Activated CD4-positive, CD25-positive, alpha-beta regulatory T cell treated with anti-CD3 and anti-CD28 coated beads, Interleukin-2, amount 50 U/mL, for 16 hours (primary cell): Measurements from ENCODE around the gene NLGN1.

Source experiments
- DNase-seq: peaks from one replicate; pipeline ENCODE4 v3.0.0-alpha.2; 2020; ENCODE audit warnings: low read depth, low spot score

The NLGN1 gene

GRCh38 chr3:174278094-174278493, 880.5 kb downstream of the NLGN1 start:
- no peak for DNase-seq

- DNase-seq: no peak
These were observed 882.6 kb downstream of the NLGN1 start for GRCh38 chr3:174280186-174280585.

DNA sequence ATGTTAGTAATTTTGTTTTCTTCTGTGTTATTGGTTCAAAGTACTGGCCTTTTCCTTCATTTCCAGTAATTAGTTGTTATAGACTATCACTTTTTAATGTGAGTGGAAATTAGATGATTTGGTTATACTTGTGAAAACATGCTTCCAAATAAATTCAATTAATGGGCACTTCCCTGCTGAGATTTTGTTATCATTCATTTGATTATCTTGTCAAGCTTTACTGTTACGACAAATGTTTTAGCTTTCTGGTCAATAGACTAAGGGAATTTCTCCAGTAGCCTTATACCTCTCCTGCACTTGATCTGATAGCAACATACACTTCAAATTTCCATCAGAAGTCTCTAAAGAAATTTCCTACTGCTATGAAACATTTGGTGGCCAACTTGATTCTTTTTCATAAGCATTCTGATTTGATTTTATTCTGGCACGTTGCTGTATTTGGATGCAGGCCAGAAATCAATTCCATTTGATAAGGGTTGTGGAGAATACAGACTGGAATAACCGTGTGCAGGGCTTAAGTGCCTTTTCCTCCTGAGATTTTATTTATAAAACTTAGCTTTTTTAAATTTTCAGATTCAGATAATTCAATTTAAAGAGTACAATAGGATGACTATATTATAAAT, 887.8 kb downstream of the NLGN1 start:
- DNase-seq: no peak

DNA sequence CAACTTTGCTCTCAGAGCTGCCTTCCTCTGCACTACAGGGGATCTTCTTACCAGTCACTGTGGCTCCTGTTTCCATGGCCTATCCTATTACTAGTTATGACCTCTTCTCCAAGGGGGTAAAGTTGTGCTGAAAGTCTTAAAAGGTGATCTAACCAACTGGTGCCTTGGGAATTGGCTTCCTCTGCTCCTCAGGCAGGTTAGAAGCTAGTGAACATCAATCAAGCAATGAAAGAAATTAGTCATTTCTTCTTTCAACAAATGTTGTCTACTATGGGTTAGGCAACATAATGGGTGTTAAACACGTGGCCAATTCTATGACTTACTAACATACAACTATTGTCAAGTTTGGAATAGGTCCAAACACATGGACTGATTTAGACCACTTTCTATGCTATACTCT, 890.2 kb downstream of the NLGN1 start:
- DNase-seq: no peak

DNA sequence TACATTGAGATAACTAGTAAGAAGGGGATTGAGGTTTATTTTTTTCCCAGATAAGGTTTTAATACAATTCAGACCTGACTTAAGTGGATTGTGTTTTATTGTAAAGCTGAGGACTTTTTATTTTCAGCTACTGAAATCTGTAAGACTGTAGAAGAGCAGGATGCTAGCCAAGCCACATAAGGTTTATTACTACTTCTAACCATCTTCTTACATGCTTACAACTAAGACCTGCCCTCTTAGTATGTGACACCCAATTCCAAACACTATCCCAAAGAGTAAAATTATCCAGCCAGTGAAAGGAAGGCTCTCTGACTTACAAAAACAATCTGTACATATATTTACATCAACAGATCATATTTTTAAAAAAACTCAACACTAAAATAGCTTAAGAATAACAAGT, 897.1 kb downstream of the NLGN1 start:
- no peak for DNase-seq

- DNase-seq: no peak
These were observed 898.0 kb downstream of the NLGN1 start for GRCh38 chr3:174295306-174296092.

DNA sequence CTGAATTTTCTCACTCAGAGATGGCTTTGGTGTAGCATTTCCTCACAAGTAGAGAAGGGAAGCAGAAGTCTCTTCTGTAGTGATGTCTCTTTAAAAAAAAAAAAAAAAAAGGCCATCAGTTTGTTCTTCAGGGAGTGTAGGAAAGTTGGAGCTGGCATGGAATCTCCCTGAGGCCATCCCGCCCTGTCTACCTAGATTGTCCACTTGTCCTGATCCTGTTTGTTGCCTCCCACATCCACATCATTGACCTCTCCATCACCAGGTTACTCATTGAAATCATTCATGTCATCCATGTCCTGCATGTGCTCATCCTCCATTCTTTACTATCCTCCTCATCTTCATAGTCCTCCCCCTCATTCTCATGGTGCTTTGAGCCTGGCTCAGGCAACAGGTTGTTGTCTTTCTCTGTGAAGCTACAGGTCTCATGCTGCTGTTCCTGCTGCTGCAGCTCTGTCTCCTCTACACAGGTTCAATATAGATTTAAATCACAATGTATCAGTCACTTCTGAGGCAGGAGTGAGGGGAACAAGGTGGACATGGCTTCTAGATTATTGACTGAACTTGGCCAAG, 905.3 kb downstream of the NLGN1 start:
- no peak for DNase-seq

- no peak for DNase-seq
These were observed 906.5 kb downstream of the NLGN1 start for GRCh38 chr3:174303907-174304560.

DNA sequence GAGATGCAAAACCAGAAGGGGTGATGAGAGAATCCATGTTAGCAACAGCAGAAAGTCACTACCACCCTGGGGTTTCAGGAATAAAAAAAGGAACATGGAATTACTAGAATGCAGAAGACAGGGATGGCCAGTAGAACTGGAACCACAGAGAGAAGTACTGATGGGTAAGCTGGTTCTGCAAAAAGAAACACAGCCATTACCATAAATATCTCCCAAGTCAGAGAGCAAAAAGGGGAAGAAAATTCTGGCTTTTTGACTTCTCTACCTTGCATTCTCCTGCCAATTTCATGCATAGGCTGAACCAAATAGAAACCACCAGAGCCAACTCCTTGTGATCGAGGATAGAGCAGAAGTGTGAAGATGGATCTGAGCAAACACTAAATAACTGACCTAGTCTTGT, 911.2 kb downstream of the NLGN1 start:
- no peak for DNase-seq

- no peak for DNase-seq
These were observed 913.0 kb downstream of the NLGN1 start for GRCh38 chr3:174310475-174310983.

- DNase-seq: no peak
These were observed 917.7 kb downstream of the NLGN1 start for GRCh38 chr3:174315225-174315624.

DNA sequence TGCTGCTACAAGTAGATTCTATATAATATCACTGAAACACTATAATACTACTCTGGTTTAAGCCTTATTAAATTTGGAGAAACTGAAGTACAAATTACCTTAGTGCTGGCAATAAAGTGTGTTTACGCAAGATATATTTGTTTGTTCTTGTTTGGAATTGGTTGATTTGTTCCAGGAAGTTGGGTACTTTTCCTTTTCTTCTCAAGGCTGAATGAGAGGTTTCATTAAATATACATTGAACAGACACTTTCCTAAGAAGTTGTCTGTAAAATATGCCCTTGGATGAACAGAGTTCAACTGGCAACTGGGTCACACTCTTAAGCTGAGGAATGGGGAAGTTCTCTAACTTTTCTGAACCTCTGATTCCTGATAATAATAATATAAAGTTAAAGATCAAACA, 919.5 kb downstream of the NLGN1 start:
- DNase-seq: no peak

- DNase-seq: no peak
These were observed 920.6 kb downstream of the NLGN1 start for GRCh38 chr3:174318181-174318580.

- DNase-seq: no peak
These were observed 924.0 kb downstream of the NLGN1 start for GRCh38 chr3:174321548-174321947.

DNA sequence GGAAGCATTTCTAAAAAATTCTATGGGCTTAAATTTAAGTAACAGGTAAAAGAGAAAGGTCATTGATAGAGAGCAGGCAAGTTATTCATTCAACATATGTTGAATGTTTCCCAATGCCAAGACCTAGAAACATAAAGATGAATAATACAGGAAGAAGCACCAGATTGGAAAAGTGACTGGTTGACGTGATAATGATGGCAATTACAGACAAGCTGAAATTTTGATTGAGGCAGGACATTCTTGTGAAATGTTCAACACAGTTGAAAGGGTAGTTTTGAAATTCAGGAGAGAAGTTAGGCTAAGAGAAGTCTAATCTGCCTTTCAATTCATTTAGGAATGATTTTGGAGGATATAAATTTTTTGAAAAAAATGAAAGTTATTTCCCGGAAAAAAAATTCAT, 925.2 kb downstream of the NLGN1 start:
- no peak for DNase-seq

- no peak for DNase-seq
These were observed 927.6 kb downstream of the NLGN1 start for GRCh38 chr3:174325171-174325570.

DNA sequence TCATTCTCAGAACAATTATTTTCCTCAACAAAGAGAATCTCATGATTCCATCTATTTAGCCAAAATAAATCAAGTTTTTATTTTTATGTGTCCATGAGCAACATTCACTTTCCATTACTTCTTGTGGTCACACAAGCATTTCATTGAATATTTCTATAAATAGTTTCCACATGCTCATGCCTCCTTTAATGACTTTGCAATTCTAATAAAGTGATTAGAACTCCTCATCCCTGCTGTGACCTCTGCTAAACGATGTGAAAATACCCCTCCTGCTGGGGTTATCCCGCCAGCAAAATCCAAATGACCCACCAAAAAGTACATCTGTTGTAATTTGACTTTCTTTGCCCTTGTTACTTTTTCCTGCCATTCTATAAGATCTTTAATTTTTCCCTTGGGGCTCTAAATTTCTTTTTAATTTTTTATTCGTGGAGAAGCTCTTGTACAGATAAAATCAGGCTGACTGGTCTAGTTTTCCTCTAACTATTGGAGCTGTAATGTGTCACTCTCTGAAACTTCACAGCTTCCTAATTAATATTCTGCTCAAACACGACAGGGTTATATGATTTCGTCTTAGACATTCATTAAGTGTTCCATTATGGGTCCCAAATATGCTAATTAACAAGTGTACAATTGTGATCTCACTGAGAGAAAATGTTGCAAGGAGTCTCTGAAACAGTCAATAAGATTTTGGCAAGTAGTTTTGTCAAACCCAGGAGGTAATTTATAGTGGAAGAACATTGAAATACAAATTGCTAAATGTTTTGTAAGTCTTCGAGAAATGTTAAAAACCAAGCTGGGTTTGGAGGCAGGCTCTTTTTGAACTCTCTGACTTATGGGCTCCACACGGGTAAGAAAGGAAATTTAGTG, 928.5 kb downstream of the NLGN1 start:
- DNase-seq: no peak

- DNase-seq: no peak
These were observed 931.8 kb downstream of the NLGN1 start for GRCh38 chr3:174329321-174329720.

GRCh38 chr3:174330303-174330702, 932.8 kb downstream of the NLGN1 start:
- no peak for DNase-seq

DNA sequence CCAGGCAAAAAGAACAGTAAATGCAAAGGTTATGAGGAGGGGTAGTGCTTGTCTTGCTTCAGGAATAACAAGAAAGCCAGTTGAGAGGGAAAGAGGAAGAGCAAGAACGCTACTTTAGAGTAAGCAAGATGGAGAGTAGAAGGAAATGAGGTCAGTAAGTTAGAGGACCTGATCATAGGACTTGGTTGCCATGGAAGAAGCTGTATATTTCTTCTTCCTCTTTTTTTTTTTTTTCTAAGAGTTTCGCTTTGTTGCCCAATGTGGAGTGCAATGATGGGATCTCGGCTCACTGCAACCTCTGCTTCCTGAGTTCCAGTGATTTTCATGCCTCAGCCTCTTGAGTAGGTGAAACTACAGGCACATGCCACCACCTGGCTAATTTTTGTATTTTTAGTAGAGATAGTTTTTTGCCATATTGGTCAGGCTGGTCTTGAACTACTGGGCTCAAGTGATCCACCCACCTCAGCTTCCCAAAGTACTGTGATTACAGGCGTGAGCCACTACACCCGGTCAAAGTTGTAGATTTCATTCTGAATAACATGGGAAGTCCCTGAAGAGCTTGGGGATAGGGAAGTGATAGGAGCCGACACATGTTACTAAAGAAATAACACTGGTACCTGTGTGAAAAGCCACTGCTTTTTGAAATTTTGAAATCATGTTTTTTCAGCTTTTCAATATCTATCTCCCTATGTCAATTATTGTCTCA, 933.7 kb downstream of the NLGN1 start:
- no peak for DNase-seq

DNA sequence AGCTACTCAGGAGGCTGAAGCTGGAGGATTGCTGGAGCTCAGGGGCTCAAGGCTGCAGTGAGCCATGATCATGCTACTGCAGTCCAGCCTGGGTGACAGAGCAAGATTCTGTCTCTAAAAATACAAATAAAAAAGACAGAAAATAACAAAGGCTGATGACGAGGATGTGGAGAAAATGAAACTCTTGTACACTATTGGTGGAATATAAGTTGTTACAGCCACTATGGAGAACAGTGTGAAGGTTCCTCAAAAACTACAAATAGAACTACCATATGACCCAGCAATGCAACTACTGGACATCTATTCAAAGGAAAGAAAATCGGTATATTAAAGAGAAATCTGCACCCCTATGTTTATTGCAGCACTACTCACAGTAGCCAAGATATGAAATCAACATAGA, 934.8 kb downstream of the NLGN1 start:
- no peak for DNase-seq
